AG04449 (cell line): ENCODE results near the gene GANAB.

Experiments used
- CTCF ChIA-PET: fragments of 350-600 bp; formaldehyde crosslinking; extraction: SDS; loops from one replicate; lab custom pipeline; 2021; ENCODE audit warnings: antibody characterized with exemption; lab: Yijun Ruan, JAX
- POLR2A ChIA-PET: fragments of 400-600, 350-600 bp; formaldehyde crosslinking; extraction: SDS; loops from one replicate; lab custom pipeline; 2020; ENCODE audit warnings: antibody characterized with exemption, inconsistent platforms; lab: Yijun Ruan, JAX
- DNase-seq: peaks from one replicate; pipeline ENCODE4 v3.0.0-alpha.2; 2010; ENCODE audit warnings: low read depth, low spot score
- H3K4me3 ChIP-seq: 2 replicates; pipeline ENCODE4 v1.5.1; 2011; ENCODE audit warnings: low read depth, mild to moderate bottlenecking, control low read depth, low read length
- CTCF ChIP-seq: IDR thresholded peaks from one replicate; pipeline ENCODE4 v1.5.1; 2011; ENCODE audit warnings: mild to moderate bottlenecking, moderate library complexity, low read length, control low read depth, inconsistent platforms; ENCODE audit not compliant: insufficient read depth; ENCODE audit errors: missing control alignments

GANAB gene

GRCh38 chr11:62602141-62603071 lies 44.0 kb downstream of the GANAB start:
- ChIA-PET POLR2A (interaction anchor here (0.8 to 2.9 kb wide), 9 partner anchors 9 to 253 kb away, joined by 3 to 33 read pairs (median 5); partner anchors contain the start of genes B3GAT3, C11orf98, CSKMT and EEF1G), CTCF (interaction anchor here (0.7 to 12.0 kb wide), 7 partner anchors 8 to 207 kb away, joined by 3 to 95 read pairs (median 7); partner anchors contain the start of genes EML3, ROM1 and TUT1)
- TF ChIP-seq CTCF = peak; percentile 7
- H3K4me3 ChIP-seq = peak overlapping the region; percentile 56
- DNase-seq = no peak

GRCh38 chr11:62601372-62602140 lies 44.9 kb downstream of the GANAB start, which contains the start of gene MTA2:
MTA2 (minus strand) TSS chr11:62601865; CDS start chr11:62601450, 415 bp downstream.
- TF ChIP-seq CTCF = no peak
- H3K4me3 ChIP-seq = peak within 1 kb of the TSS; percentile 82
- peak; percentile 89 for DNase-seq
- ChIA-PET POLR2A (interaction anchor here (0.6 to 2.9 kb wide), 12 partner anchors 10 to 254 kb away, joined by 3 to 33 read pairs (median 4); partner anchors contain the start of genes B3GAT3, C11orf98, CSKMT and EEF1G), CTCF (interaction anchor here (0.7 to 6.5 kb wide), 7 partner anchors 9 to 206 kb away, joined by 3 to 59 read pairs (median 7); partner anchors contain the start of genes EML3, ROM1 and TUT1)

- CTCF ChIA-PET = interaction anchor here (1.3 to 6.5 kb wide), 6 partner anchors 8 to 206 kb away, joined by 4 to 59 read pairs (median 7); partner anchors contain the start of genes EML3 and ROM1
- peak overlapping the region; percentile 82 for H3K4me3 ChIP-seq
- no peak for DNase-seq
- no peak for TF ChIP-seq CTCF
- POLR2A ChIA-PET = interaction anchor here (0.7 to 2.9 kb wide), 9 partner anchors 9 to 255 kb away, joined by 3 to 33 read pairs (median 5); partner anchors contain the start of genes B3GAT3, C11orf98, CSKMT and EEF1G
Measured at GRCh38 chr11:62601122-62601371, 45.4 kb downstream of the GANAB start.

- DNase-seq = no peak
- no peak for TF ChIP-seq CTCF
- POLR2A ChIA-PET = interaction anchor here (0.7 to 2.9 kb wide), 6 partner anchors 9 to 254 kb away, joined by 3 to 33 read pairs (median 8); partner anchors contain the start of genes B3GAT3, C11orf98, CSKMT and TUT1
- CTCF ChIA-PET = interaction anchor here (0.7 to 6.5 kb wide), 8 partner anchors 7 to 206 kb away, joined by 3 to 59 read pairs (median 4); partner anchors contain the start of genes EML3 and ROM1
- peak overlapping the region; percentile 82 for H3K4me3 ChIP-seq
Measured at GRCh38 chr11:62600367-62601121, 45.9 kb downstream of the GANAB start.

- peak overlapping the region; percentile 82 for H3K4me3 ChIP-seq
- no peak for TF ChIP-seq CTCF
- DNase-seq = no peak
- CTCF ChIA-PET = interaction anchor here (0.7 to 6.5 kb wide), 8 partner anchors 8 to 205 kb away, joined by 3 to 59 read pairs (median 4); partner anchors contain the start of genes EML3 and ROM1
- POLR2A ChIA-PET = interaction anchor here (0.6 to 2.9 kb wide), 4 partner anchors 8 to 65 kb away, joined by 3 to 33 read pairs (median 4); partner anchors contain the start of genes C11orf98, CSKMT, EEF1G and INTS5
Measured at GRCh38 chr11:62599901-62600300, 46.5 kb downstream of the GANAB start.
